H1 (cell line): ENCODE measurements around the gene SYT14. TPM values are rescaled to one million over a fixed set of nuclear protein-coding genes. Genes with fewer than 3 reads are reported as not detected.

Experiments
- CTCF ChIA-PET: fragments of 300-600 bp; sonication (Branson Sonifier 250); formaldehyde crosslinking; loops from one replicate; lab custom pipeline; 2021; ENCODE audit not compliant: partially characterized antibody; lab: Charles Lee
- POLR2A ChIA-PET: fragments of 300-600 bp; sonication (Branson Sonifier 250); formaldehyde crosslinking; loops from one replicate; lab custom pipeline; 2021; ENCODE audit warnings: inconsistent platforms; ENCODE audit not compliant: partially characterized antibody; lab: Charles Lee
- DNase-seq, 2 experiments: peaks; one replicate each; pipeline versions ENCODE4 v3.0.0 to v3.0.0-alpha.2; 2010 to 2022; ENCODE audit warnings: low spot score in 2 of 2, low read depth in 1 of 2, mixed read lengths in 1 of 2
- FAIRE-seq: peaks from 2 replicates; lab custom pipeline; 2011; peaks lifted over from hg19 to GRCh38; lab: Jason Lieb, UNC
- H2AFZ ChIP-seq: 2 replicates; pipeline ENCODE4 v1.8.1; 2012; ENCODE audit warnings: low read length, inconsistent platforms
- H2AK5ac ChIP-seq: 2 replicates; pipeline ENCODE4 v1.6.1; 2013; ENCODE audit warnings: low read depth, low read length
- H2BK120ac ChIP-seq: replicated peaks from 2 replicates; pipeline ENCODE3; 2013; ENCODE audit warnings: low read depth, low read length, inconsistent platforms
- H2BK12ac ChIP-seq: 2 replicates; pipeline ENCODE4 v1.6.1; 2013; ENCODE audit warnings: low read depth, low read length
- H2BK15ac ChIP-seq: 2 replicates; pipeline ENCODE4 v1.6.1; 2013; ENCODE audit warnings: low read length
- H2BK20ac ChIP-seq: 2 replicates; pipeline ENCODE4 v1.6.1; 2013; ENCODE audit warnings: low read length
- H2BK5ac ChIP-seq: 2 replicates; pipeline ENCODE4 v1.6.1; 2013; ENCODE audit warnings: low read depth, low read length
- H3K14ac ChIP-seq: 2 replicates; pipeline ENCODE4 v1.6.1; 2013; ENCODE audit warnings: inconsistent platforms; ENCODE audit not compliant: insufficient read length
- H3K18ac ChIP-seq: 2 replicates; pipeline ENCODE4 v1.6.1; 2013; ENCODE audit warnings: low read length; ENCODE audit errors: extremely low read depth
- H3K23ac ChIP-seq: 2 replicates; pipeline ENCODE4 v1.6.1; 2013; ENCODE audit warnings: inconsistent platforms; ENCODE audit not compliant: insufficient read length
- H3K23me2 ChIP-seq: 2 replicates; pipeline ENCODE4 v1.6.1; 2013; ENCODE audit warnings: low read depth, low read length
- H3K27ac ChIP-seq: 2 replicates; pipeline ENCODE4 v1.6.1; 2011; ENCODE audit warnings: low read depth, low read length, inconsistent platforms
- H3K27me3 ChIP-seq, 4 experiments: replicated peaks in 1 of 4; 1 replicate in 1 of 4; 2 replicates in 3 of 4; pipeline versions ENCODE4 v1.6.1 to v1.8.1; 2011 to 2013; ENCODE audit warnings: low read length in 3 of 4, mild to moderate bottlenecking in 3 of 4, inconsistent platforms in 2 of 4, mixed read lengths in 2 of 4, moderate library complexity in 1 of 4; ENCODE audit not compliant: control insufficient read depth in 3 of 4, insufficient read depth in 3 of 4; ENCODE audit errors: extremely low read depth in 1 of 4
- H3K36me3 ChIP-seq, 4 experiments: 2 replicates each; pipeline versions ENCODE4 v1.6.1 to v1.8.1; 2011 to 2013; ENCODE audit warnings: mild to moderate bottlenecking in 4 of 4, low read length in 3 of 4, moderate library complexity in 2 of 4, control low read depth in 1 of 4, inconsistent platforms in 1 of 4; ENCODE audit not compliant: insufficient read depth in 4 of 4, control insufficient read depth in 2 of 4
- H3K4ac ChIP-seq: replicated peaks from 2 replicates; pipeline ENCODE3; 2013; ENCODE audit warnings: low read length, low read depth, mixed read lengths, inconsistent platforms; ENCODE audit not compliant: insufficient read length
- H3K4me1 ChIP-seq, 4 experiments: replicated peaks in 1 of 4; 1 replicate in 1 of 4; 2 replicates in 3 of 4; pipeline versions ENCODE4 v1.6.1 to v1.8.1; 2011 to 2013; ENCODE audit warnings: low read length in 3 of 4, inconsistent platforms in 2 of 4, mixed read lengths in 1 of 4; ENCODE audit not compliant: insufficient read depth in 4 of 4, control insufficient read depth in 3 of 4
- H3K4me2 ChIP-seq, 2 experiments: 2 replicates each; pipeline versions ENCODE4 v1.6.1 to v1.8.1; 2011 to 2013; ENCODE audit warnings: low read depth in 2 of 2, low read length in 2 of 2, control low read depth in 1 of 2, inconsistent platforms in 1 of 2, mild to moderate bottlenecking in 1 of 2; ENCODE audit not compliant: insufficient read depth in 1 of 2
- H3K4me3 ChIP-seq, 4 experiments: fragments of 200-600, 300-600 bp in 1 of 4; sonication (generic), shearing (Covaris generic), sonication (Bioruptor Twin) in 1 of 4; 2 replicates each; pipeline versions ENCODE4 v1.5.1 to v1.8.1; 2011 to 2016; ENCODE audit warnings: low read length in 4 of 4, low read depth in 3 of 4, control low read depth in 2 of 4, inconsistent platforms in 2 of 4, mild to moderate bottlenecking in 2 of 4, mixed read lengths in 1 of 4, moderate library complexity in 1 of 4; ENCODE audit not compliant: insufficient read depth in 2 of 4; ENCODE audit errors: extremely low read depth in 1 of 4
- H3K56ac ChIP-seq: replicated peaks from 2 replicates; pipeline ENCODE3; 2013; ENCODE audit warnings: low read depth, mild to moderate bottlenecking, mixed read lengths, low read length, inconsistent platforms; ENCODE audit not compliant: insufficient read length
- H3K79me1 ChIP-seq: 2 replicates; pipeline ENCODE4 v1.6.1; 2013; ENCODE audit warnings: low read depth, low read length, control low read depth
- H3K79me2 ChIP-seq, 2 experiments: 2 replicates each; pipeline versions ENCODE4 v1.6.1 to v1.8.1; 2012 to 2013; ENCODE audit warnings: low read length in 2 of 2, mild to moderate bottlenecking in 2 of 2, inconsistent platforms in 1 of 2; ENCODE audit not compliant: insufficient read depth in 2 of 2, control insufficient read depth in 1 of 2
- H3K9ac ChIP-seq, 4 experiments: replicated peaks in 1 of 4; 1 replicate in 1 of 4; 2 replicates in 3 of 4; pipeline versions ENCODE4 v1.6.1 to v1.8.1; 2011 to 2013; ENCODE audit warnings: low read depth in 3 of 4, low read length in 3 of 4, control low read depth in 2 of 4, mild to moderate bottlenecking in 2 of 4, moderate library complexity in 2 of 4, inconsistent platforms in 1 of 4; ENCODE audit errors: extremely low read depth in 1 of 4
- H3K9me3 ChIP-seq, 2 experiments: 2 replicates each; pipeline versions ENCODE4 v1.6.1 to v1.8.1; 2012 to 2013; ENCODE audit warnings: mild to moderate bottlenecking in 2 of 2, moderate library complexity in 2 of 2, control low read depth in 1 of 2, inconsistent platforms in 1 of 2, low read depth in 1 of 2, low read length in 1 of 2, mixed read lengths in 1 of 2; ENCODE audit not compliant: insufficient read depth in 2 of 2
- H4K20me1 ChIP-seq, 2 experiments: replicated peaks in 1 of 2; 2 replicates each; pipeline versions ENCODE3 to v1.8.1; 2011 to 2013; ENCODE audit warnings: inconsistent platforms in 2 of 2, low read length in 2 of 2, mild to moderate bottlenecking in 1 of 2; ENCODE audit not compliant: insufficient read depth in 2 of 2, control insufficient read depth in 1 of 2
- H4K5ac ChIP-seq: 2 replicates; pipeline ENCODE4 v1.6.1; 2013; ENCODE audit warnings: low read length, low read depth, mixed read lengths, inconsistent platforms; ENCODE audit not compliant: insufficient read length
- H4K8ac ChIP-seq: 2 replicates; pipeline ENCODE4 v1.8.0; 2013; ENCODE audit warnings: mild to moderate bottlenecking, moderate library complexity, low read length, inconsistent platforms; ENCODE audit not compliant: insufficient read depth; ENCODE audit errors: extremely low read depth
- H4K91ac ChIP-seq: replicated peaks from 2 replicates; pipeline ENCODE3; 2013; ENCODE audit warnings: low read length, mixed read lengths, inconsistent platforms; ENCODE audit not compliant: insufficient read length
- CBX8 ChIP-seq: fragments of 300-800, 300-1000 bp; sonication (generic); IDR thresholded peaks from 2 replicates; pipeline ENCODE4 v1.7.1; 2016; ENCODE audit warnings: low read depth, low read length, borderline replicate concordance
- CREB1 ChIP-seq: IDR thresholded peaks from 2 replicates; pipeline ENCODE4 v1.6.1; 2012; ENCODE audit warnings: inconsistent platforms
- CTCF ChIP-seq, 3 experiments: IDR thresholded peaks; 1 replicate in 2 of 3; 2 replicates in 1 of 3; pipeline versions ENCODE4 v1.5.1 to v1.6.1; 2011; ENCODE audit warnings: low read length in 3 of 3, mild to moderate bottlenecking in 3 of 3, inconsistent platforms in 2 of 3, low read depth in 1 of 3, moderate library complexity in 1 of 3; ENCODE audit not compliant: insufficient read depth in 1 of 3; ENCODE audit errors: control extremely low read depth in 1 of 3
- FOSL1 ChIP-seq: IDR thresholded peaks from 2 replicates; pipeline ENCODE4 v1.6.1; 2011; ENCODE audit warnings: mild to moderate bottlenecking, low read depth, low read length, moderate library complexity; ENCODE audit not compliant: insufficient read depth
- KDM4A ChIP-seq: IDR thresholded peaks from one replicate; pipeline ENCODE4 v1.7.1; 2012; ENCODE audit warnings: low read depth, mild to moderate bottlenecking, moderate library complexity, low read length, inconsistent platforms; ENCODE audit not compliant: severe bottlenecking
- RFX5 ChIP-seq: IDR thresholded peaks from 2 replicates; pipeline ENCODE4 v1.6.1; 2011; ENCODE audit warnings: low read depth, low read length, improper control_type of control experiment, borderline replicate concordance
- SIN3A ChIP-seq, 2 experiments: IDR thresholded peaks in 1 of 2; conservative IDR thresholded peaks in 1 of 2; 2 replicates each; pipeline ENCODE4 v1.6.1; 2011 to 2012; ENCODE audit warnings: low read length in 2 of 2, improper control_type of control experiment in 1 of 2, low read depth in 1 of 2, mild to moderate bottlenecking in 1 of 2
- SP1 ChIP-seq: IDR thresholded peaks from 2 replicates; pipeline ENCODE4 v1.6.1; 2011; ENCODE audit warnings: low read depth, low read length
- SRF ChIP-seq: IDR thresholded peaks from 2 replicates; pipeline ENCODE4 v1.6.1; 2011; ENCODE audit warnings: mild to moderate bottlenecking, low read depth, low read length, moderate library complexity
- USF2 ChIP-seq: IDR thresholded peaks from 2 replicates; pipeline ENCODE4 v1.6.1; 2011; ENCODE audit warnings: low read length, improper control_type of control experiment
- WGBS, 2 experiments: shearing (Covaris generic) in 1 of 2; methylation state at CpG; one replicate each; pipeline versions ENCODE4 v1.1.6 to v1.1.7; 2013 to 2015; ENCODE audit warnings: low lambda C conversion rate in 2 of 2, mixed read lengths in 2 of 2, inconsistent platforms in 1 of 2, low coverage in 1 of 2, missing lambda C conversion rate in 1 of 2; ENCODE audit not compliant: insufficient replicate concordance in 2 of 2, insufficient coverage in 1 of 2, insufficient read length in 1 of 2; ENCODE audit errors: extremely low coverage in 1 of 2, missing lambda C conversion rate in 1 of 2; 5-methylcytosine and 5-hydroxymethylcytosine counted together
- polyA plus RNA-seq, 7 experiments: library from polyadenylated mRNA; depleted of rRNA in 3 of 7; stranded (reverse) in 5 of 7; unstranded in 2 of 7; fragments of >200 nt in 5 of 7; fragments of 200-250 nt in 2 of 7; gene quantifications; 1 replicate in 5 of 7; 2 replicates in 1 of 7; 4 replicates in 1 of 7; pipeline versions ENCODE4 v1.2.1 to v1.2.3, GENCODE V29; 2011 to 2013; ENCODE audit warnings: missing spikeins in 2 of 7, mixed read lengths in 2 of 7
- total RNA-seq: library from RNA; stranded (reverse); fragmentation: NEBNext Ultra II Directional; extraction: Animal tissue kit (Norgen Biotek cat#: 25700); gene quantifications from 2 replicates; pipeline ENCODE4 v1.2.1, GENCODE V29; 2021
- TF ChIP-seq, protein P1 (sequence below): IDR thresholded peaks from 2 replicates; pipeline ENCODE4 v1.6.1; 2012; ENCODE audit warnings: inconsistent platforms

SYT14 gene
- total and polyA plus RNA-seq, 2 of the 8 experiments (the other 6 are each of a cell fraction or from before 2014, with no cell fraction given): 2.3 to 18.4 TPM

GRCh38 chr1:210031473-210031872 lies 93.5 kb downstream of the SYT14 start:
- Histone ChIP-seq H3K9me3 (no peaks in the 10 kb centered on the region), H4K5ac (no peak overlapping the region), H3K9ac (no peak overlapping the region), H3K4me1 (no peaks in the 10 kb centered on the region), H4K8ac (no peak overlapping the region), H3K23me2 (no peaks in the 10 kb centered on the region), H4K91ac (no peak overlapping the region), H2BK12ac (no peak overlapping the region), H4K20me1 (no peaks in the 10 kb centered on the region), H2BK15ac (no peak overlapping the region), H3K27ac (no peak overlapping the region), H3K4ac (no peak overlapping the region), H2AK5ac (no peak overlapping the region), H2BK120ac (no peak overlapping the region), H3K23ac (no peak overlapping the region), H3K56ac (no peak overlapping the region), H2BK20ac (no peak overlapping the region), H3K36me3 (no peaks in the 10 kb centered on the region), H3K14ac (no peak overlapping the region), H3K79me1 (no peaks in the 10 kb centered on the region), H2BK5ac (no peak overlapping the region), H3K4me3 (no peak overlapping the region), H2AFZ (no peak overlapping the region), H3K4me2 (no peak overlapping the region), H3K27me3 (no peaks in the 10 kb centered on the region), H3K18ac (no peak overlapping the region), H3K79me2 (no peaks in the 10 kb centered on the region)
- WGBS, 2 experiments: 83% methylated on average over 1 of the region's 1 CpG; no CpG with 5 or more reads in 1 of the 2 experiments
- DNase-seq (no peak), FAIRE-seq (no peak)
- POLR2A ChIA-PET: no interaction called here
- CTCF ChIA-PET: no interaction called here
- TF ChIP-seq SRF: no peak
- TF ChIP-seq CBX8: no peak
- no peak for TF ChIP-seq CREB1
- no peak for TF ChIP-seq SIN3A (conservative IDR thresholded peaks at IDR 0.05 in 1 of 2, IDR thresholded peaks at IDR 0.05 in 1 of 2; ENCODE audit: low read depth in 1 of 2, low read length in 2 of 2)
- TF ChIP-seq USF2: no peak
- no peak for TF ChIP-seq KDM4A
- TF ChIP-seq, protein P1, sequence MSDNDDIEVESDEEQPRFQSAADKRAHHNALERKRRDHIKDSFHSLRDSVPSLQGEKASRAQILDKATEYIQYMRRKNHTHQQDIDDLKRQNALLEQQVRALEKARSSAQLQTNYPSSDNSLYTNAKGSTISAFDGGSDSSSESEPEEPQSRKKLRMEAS: no peak
- no peak for TF ChIP-seq SP1
- no peak for TF ChIP-seq CTCF (IDR thresholded peaks at IDR 0.05; ENCODE audit: control extremely low read depth in 1 of 3, insufficient read depth in 1 of 3, low read depth in 1 of 3, low read length in 3 of 3)
- TF ChIP-seq FOSL1: no peak
- TF ChIP-seq RFX5: no peak
